Measurements from ENCODE around the gene HDLBP. TPM values are rescaled to one million over a fixed set of nuclear protein-coding genes. Genes with fewer than 3 reads are reported as not detected.

HDLBP gene
- total RNA-seq, 2 experiments from 2014 or later: 259 to 266 TPM

- Mint-ChIP-seq H3K36me3 (ENCODE audit: low read depth) (peaks cover 84% of the 10 kb centered on the region), H3K27me3 (no peaks in the 10 kb centered on the region), H3K4me3 (no peak overlapping the region), H3K27ac (no peak overlapping the region), H3K4me1 (ENCODE audit: low read depth) (no peaks in the 10 kb centered on the region), H3K9me3 (no peaks in the 10 kb centered on the region)
- ChIA-PET CTCF (no interaction called here), POLR2A (interaction anchor here (1.2 kb wide), 1 partner anchor 72 kb away, joined by 3 read pairs; no protein-coding TSS in a partner anchor)
- intact Hi-C loops (cut with micrococcal nuclease): no loop called here
- ATAC-seq: no peak
- TF ChIP-seq, protein P1, sequence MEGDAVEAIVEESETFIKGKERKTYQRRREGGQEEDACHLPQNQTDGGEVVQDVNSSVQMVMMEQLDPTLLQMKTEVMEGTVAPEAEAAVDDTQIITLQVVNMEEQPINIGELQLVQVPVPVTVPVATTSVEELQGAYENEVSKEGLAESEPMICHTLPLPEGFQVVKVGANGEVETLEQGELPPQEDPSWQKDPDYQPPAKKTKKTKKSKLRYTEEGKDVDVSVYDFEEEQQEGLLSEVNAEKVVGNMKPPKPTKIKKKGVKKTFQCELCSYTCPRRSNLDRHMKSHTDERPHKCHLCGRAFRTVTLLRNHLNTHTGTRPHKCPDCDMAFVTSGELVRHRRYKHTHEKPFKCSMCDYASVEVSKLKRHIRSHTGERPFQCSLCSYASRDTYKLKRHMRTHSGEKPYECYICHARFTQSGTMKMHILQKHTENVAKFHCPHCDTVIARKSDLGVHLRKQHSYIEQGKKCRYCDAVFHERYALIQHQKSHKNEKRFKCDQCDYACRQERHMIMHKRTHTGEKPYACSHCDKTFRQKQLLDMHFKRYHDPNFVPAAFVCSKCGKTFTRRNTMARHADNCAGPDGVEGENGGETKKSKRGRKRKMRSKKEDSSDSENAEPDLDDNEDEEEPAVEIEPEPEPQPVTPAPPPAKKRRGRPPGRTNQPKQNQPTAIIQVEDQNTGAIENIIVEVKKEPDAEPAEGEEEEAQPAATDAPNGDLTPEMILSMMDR (IDR thresholded peaks at IDR 0.05): no peak
- no peak for DNase-seq
These were observed 75.8 kb downstream of the HDLBP start for GRCh38 chr2:241239552-241240202.

GRCh38 chr2:241238693-241239198 lies 76.7 kb downstream of the HDLBP start:
- no peaks in the 10 kb centered on the region for H3K4me1 Mint-ChIP-seq (ENCODE audit: low read depth)
- H3K36me3 Mint-ChIP-seq (ENCODE audit: low read depth): peaks cover 84% of the 10 kb centered on the region
- no peak overlapping the region for H3K4me3 Mint-ChIP-seq
- ChIA-PET POLR2A (interaction anchor here (1.2 kb wide), 1 partner anchor 71 kb away, joined by 3 read pairs; no protein-coding TSS in a partner anchor), CTCF (no interaction called here)
- no peak overlapping the region for H3K27ac Mint-ChIP-seq
- DNase-seq: no peak
- no peaks in the 10 kb centered on the region for H3K27me3 Mint-ChIP-seq
- TF ChIP-seq, protein P1 (IDR thresholded peaks at IDR 0.05): no peak
- intact Hi-C loops (cut with micrococcal nuclease): no loop called here
- no peak for ATAC-seq
- H3K9me3 Mint-ChIP-seq: no peaks in the 10 kb centered on the region

- H3K4me3 Mint-ChIP-seq: no peak overlapping the region
- peaks cover 85% of the 10 kb centered on the region for H3K36me3 Mint-ChIP-seq (ENCODE audit: low read depth)
- no peaks in the 10 kb centered on the region for H3K4me1 Mint-ChIP-seq (ENCODE audit: low read depth)
- H3K9me3 Mint-ChIP-seq: no peaks in the 10 kb centered on the region
- CTCF ChIA-PET: no interaction called here
- H3K27me3 Mint-ChIP-seq: no peaks in the 10 kb centered on the region
- no peak overlapping the region for H3K27ac Mint-ChIP-seq
- no peak for DNase-seq
- POLR2A ChIA-PET: no interaction called here
- TF ChIP-seq, protein P1 (IDR thresholded peaks at IDR 0.05): no peak
- no peak for ATAC-seq
- intact Hi-C loops (cut with micrococcal nuclease): no loop called here
These were observed 77.5 kb downstream of the HDLBP start for GRCh38 chr2:241237949-241238371.

GRCh38 chr2:241237047-241237446 lies 78.4 kb downstream of the HDLBP start:
- no peak overlapping the region for H3K4me3 Mint-ChIP-seq
- no peaks in the 10 kb centered on the region for H3K27me3 Mint-ChIP-seq
- CTCF ChIA-PET: interaction anchor here (1.0 kb wide), 1 partner anchor 25 kb away, joined by 3 read pairs; no protein-coding TSS in a partner anchor
- POLR2A ChIA-PET: interaction anchor here (1.1 kb wide), 1 partner anchor 13 kb away, joined by 4 read pairs; no protein-coding TSS in a partner anchor
- TF ChIP-seq, protein P1 (IDR thresholded peaks at IDR 0.05): no peak
- no peaks in the 10 kb centered on the region for H3K4me1 Mint-ChIP-seq (ENCODE audit: low read depth)
- peaks cover 79% of the 10 kb centered on the region for H3K36me3 Mint-ChIP-seq (ENCODE audit: low read depth)
- H3K27ac Mint-ChIP-seq: no peak overlapping the region
- intact Hi-C loops (cut with micrococcal nuclease): no loop called here
- no peaks in the 10 kb centered on the region for H3K9me3 Mint-ChIP-seq
- ATAC-seq (no peak), DNase-seq (no peak)

Data from activated CD8-positive, alpha-beta T cell treated with anti-CD3 and anti-CD28 coated beads for 36 hours (primary cell).